ENCODE results near the gene COX4I2. TPM values are rescaled to one million over a fixed set of nuclear protein-coding genes. Genes with fewer than 3 reads are reported as not detected.

Gene COX4I2
- total and polyA plus RNA-seq, 11 donors: 5.7 to 42.8 (median 11.3) TPM

DNA sequence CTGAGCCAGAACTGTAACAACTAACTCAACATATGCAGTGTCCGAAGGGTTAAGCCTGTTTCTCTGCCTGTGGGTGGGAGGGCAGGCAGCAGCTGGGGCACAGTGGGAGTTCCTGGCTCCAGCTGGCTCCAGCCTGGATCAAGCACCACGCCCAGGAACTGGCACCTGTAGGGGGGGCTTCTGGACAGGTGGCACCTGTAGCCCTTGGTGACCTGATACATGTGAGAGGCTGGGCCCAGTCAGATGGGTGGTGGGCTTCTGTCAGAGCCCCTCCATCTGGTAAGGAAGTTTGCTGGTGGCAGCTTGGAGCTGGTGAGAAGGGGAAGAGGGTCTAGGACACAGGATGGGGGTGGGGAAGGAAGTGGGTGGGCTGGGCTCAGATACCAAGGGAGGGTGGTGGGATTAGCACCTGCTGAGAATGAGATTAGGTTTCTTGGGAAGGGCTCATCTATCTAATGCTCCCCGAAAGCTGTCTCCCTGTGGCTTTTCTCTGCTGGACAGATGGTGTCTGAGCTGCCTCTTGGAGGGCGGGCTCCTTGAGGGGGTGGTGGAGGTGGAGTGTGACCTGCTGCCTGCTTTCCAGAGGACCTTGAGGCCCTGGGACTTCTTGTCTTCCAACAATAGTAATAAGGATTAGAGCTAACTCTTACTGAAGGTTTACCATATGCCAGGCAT, 56.4 kb downstream of the COX4I2 start:
- Histone ChIP-seq H3K36me3 (peaks cover 0 to 46% (median 17%) of the 10 kb centered on the region in 9 donors), H3K27me3 (no peaks in the 10 kb centered on the region), H3K4me1 (peaks cover 15 to 91% (median 62%) of the 10 kb centered on the region in 12 donors), H3K4me3 (no peak overlapping the region), H3K9me3 (no peaks in the 10 kb centered on the region), H3K27ac (peak overlapping the region in 10 of 12 donors; percentile 3 to 80 (median 42))
- WGBS, 4 donors: 57 to 73% (median 69%) methylated on average over 4 of the region's 4 CpGs
- ATAC-seq (no peak), DNase-seq (no peak)
- intact Hi-C loops (cut with DNase I): no loop called here
- TF ChIP-seq POLR2A (IDR thresholded peaks at IDR 0.05): no peak
- TF ChIP-seq, protein P1, sequence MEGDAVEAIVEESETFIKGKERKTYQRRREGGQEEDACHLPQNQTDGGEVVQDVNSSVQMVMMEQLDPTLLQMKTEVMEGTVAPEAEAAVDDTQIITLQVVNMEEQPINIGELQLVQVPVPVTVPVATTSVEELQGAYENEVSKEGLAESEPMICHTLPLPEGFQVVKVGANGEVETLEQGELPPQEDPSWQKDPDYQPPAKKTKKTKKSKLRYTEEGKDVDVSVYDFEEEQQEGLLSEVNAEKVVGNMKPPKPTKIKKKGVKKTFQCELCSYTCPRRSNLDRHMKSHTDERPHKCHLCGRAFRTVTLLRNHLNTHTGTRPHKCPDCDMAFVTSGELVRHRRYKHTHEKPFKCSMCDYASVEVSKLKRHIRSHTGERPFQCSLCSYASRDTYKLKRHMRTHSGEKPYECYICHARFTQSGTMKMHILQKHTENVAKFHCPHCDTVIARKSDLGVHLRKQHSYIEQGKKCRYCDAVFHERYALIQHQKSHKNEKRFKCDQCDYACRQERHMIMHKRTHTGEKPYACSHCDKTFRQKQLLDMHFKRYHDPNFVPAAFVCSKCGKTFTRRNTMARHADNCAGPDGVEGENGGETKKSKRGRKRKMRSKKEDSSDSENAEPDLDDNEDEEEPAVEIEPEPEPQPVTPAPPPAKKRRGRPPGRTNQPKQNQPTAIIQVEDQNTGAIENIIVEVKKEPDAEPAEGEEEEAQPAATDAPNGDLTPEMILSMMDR (IDR thresholded peaks at IDR 0.05): no peak

Small RNA genes within 50 kb of the gene (microRNA-seq; reads per million reads assigned to microRNA genes)
- gene MIR3193: 0 to 0.13 (median 0) reads per million in 4 donors

Other genes with a start within 250 kb of the COX4I2 start
- gene DEFB119, start 247.3 kb upstream of the COX4I2 start, total RNA-seq: not detected
- gene DEFB119, start 247.3 kb upstream of the COX4I2 start, polyA plus RNA-seq: not detected
- gene DEFB121, start 231.7 kb upstream of the COX4I2 start, total RNA-seq: not detected
- not detected for gene DEFB121, start 231.7 kb upstream of the COX4I2 start, polyA plus RNA-seq
- not detected for gene DEFB123, start 197.3 kb upstream of the COX4I2 start, total RNA-seq
- not detected for gene DEFB123, start 197.3 kb upstream of the COX4I2 start, polyA plus RNA-seq
- not detected for gene DEFB124, start 162.8 kb upstream of the COX4I2 start, total RNA-seq
- under 1 TPM in 1 of 2 donors, not detected in 1; 0.76 TPM for gene DEFB124, start 162.8 kb upstream of the COX4I2 start, polyA plus RNA-seq
- 1 to 10 TPM in 8 of 9 donors, under 1 TPM in 1; 0.44 to 5.3 (median 1.5) TPM for gene REM1, start 162.6 kb upstream of the COX4I2 start, total RNA-seq
- 1 to 10 TPM; 2.6 to 3.2 TPM for gene REM1, start 162.6 kb upstream of the COX4I2 start, polyA plus RNA-seq
- gene HM13, start 123.5 kb upstream of the COX4I2 start, total RNA-seq: 100 to 1,000 TPM in 1 of 9 donors, 10 to 100 TPM in 8; 22.3 to 110 (median 39.8) TPM
- gene HM13, start 123.5 kb upstream of the COX4I2 start, polyA plus RNA-seq: 100 to 1,000 TPM in 1 of 2 donors, 10 to 100 TPM in 1; 41.0 to 119 TPM
- gene ID1, start 32.6 kb upstream of the COX4I2 start, total RNA-seq: 100 to 1,000 TPM in 6 of 9 donors, 10 to 100 TPM in 3; 72.4 to 619 (median 112) TPM
- gene ID1, start 32.6 kb upstream of the COX4I2 start, polyA plus RNA-seq: 100 to 1,000 TPM; 140 to 327 TPM
- gene BCL2L1, start 85.0 kb downstream of the COX4I2 start, total RNA-seq: 100 to 1,000 TPM in 1 of 9 donors, 10 to 100 TPM in 8; 32.2 to 176 (median 62.6) TPM
- 100 to 1,000 TPM in 1 of 2 donors, 10 to 100 TPM in 1; 43.1 to 217 TPM for gene BCL2L1, start 85.0 kb downstream of the COX4I2 start, polyA plus RNA-seq
- gene TPX2, start 101.4 kb downstream of the COX4I2 start, total RNA-seq: 10 to 100 TPM in 1 of 9 donors, 1 to 10 TPM in 3, under 1 TPM in 5; 0.38 to 15.2 (median 0.77) TPM
- gene TPX2, start 101.4 kb downstream of the COX4I2 start, polyA plus RNA-seq: under 1 TPM; 0.04 to 0.97 TPM
- under 1 TPM in 8 of 9 donors, not detected in 1; 0.10 to 0.76 (median 0.17) TPM for gene MYLK2, start 181.4 kb downstream of the COX4I2 start, total RNA-seq
- gene MYLK2, start 181.4 kb downstream of the COX4I2 start, polyA plus RNA-seq: under 1 TPM; 0.15 to 0.23 TPM
- gene FOXS1, start 207.7 kb downstream of the COX4I2 start, total RNA-seq: 1 to 10 TPM; 1.9 to 6.0 (median 3.7) TPM
- 1 to 10 TPM; 2.5 to 4.9 TPM for gene FOXS1, start 207.7 kb downstream of the COX4I2 start, polyA plus RNA-seq
- 1 to 10 TPM; 1.0 to 7.4 (median 3.0) TPM for gene DUSP15, start 232.6 kb downstream of the COX4I2 start, total RNA-seq
- gene DUSP15, start 232.6 kb downstream of the COX4I2 start, polyA plus RNA-seq: 1 to 10 TPM in 1 of 2 donors, under 1 TPM in 1; 0.68 to 5.4 TPM
- gene TTLL9, start 232.7 kb downstream of the COX4I2 start, total RNA-seq: not detected
- gene TTLL9, start 232.7 kb downstream of the COX4I2 start, polyA plus RNA-seq: not detected

Measured in heart left ventricle (tissue), 16 donors.